ENCODE results near the gene TTBK2. TPM values are rescaled to one million over a fixed set of nuclear protein-coding genes. Genes with fewer than 3 reads are reported as not detected.
"Not testable (repeated sequence)": the region's sequence is repeated elsewhere in the genome, so short reads cannot be mapped to it uniquely, and the experiment has no call there.

TTBK2 gene
- total RNA-seq, 1 experiment from 2014 or later = 18.6 TPM

DNA sequence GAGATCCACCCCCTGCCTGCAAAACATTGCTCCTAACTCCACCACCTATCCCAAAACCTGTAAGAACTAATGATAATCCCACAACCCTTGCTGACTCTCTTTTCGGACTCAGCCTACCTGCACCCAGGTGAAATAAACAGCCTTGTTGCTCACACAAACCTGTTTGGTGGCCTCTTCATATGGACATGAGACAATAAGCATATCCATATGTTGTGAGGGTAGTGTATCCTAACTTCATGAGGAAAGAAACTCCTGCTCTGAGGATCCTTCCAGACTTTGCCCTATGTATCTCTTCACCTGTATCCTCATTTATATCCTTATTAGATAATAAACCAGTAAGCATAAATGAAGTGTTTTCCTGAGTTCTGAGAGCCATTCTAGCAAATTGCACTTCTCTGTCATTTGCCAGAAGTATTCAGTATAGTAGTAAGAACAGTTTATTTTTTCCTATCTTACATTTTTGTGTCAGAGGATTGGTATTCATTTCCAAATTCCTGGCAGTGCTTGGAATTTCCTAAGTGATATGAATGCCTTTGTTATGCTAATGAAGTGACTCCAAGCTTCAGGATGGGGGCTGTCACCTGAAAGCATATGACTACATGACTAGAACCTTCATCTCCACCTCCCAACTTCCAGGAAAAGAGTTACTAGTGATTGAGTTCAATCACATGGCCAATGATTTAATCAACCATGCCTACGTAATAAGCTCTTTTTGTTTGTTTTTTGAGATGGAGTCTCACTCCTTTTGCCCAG lies 30.2 kb downstream of the TTBK2 start:
- ChIA-PET POLR2A (no interaction called here), CTCF (interaction anchor here (2.9 kb wide), 1 partner anchor 89 kb away, joined by 9 read pairs; no protein-coding TSS in a partner anchor)
- Mint-ChIP-seq H3K4me3 (no peak overlapping the region), H3K36me3 (peaks cover 14% of the 10 kb centered on the region), H3K27me3 (ENCODE audit: low read depth) (peaks cover under 1% of the 10 kb centered on the region; the same call in 1 of the 2 replicates), H3K4me1 (peaks cover 10% of the 10 kb centered on the region), H3K9me3 (peaks cover 14% of the 10 kb centered on the region), H3K27ac (no peak overlapping the region)
- ATAC-seq (peak; percentile 69), DNase-seq (ENCODE audit: low spot score) (no peak)
- TF ChIP-seq MLX (CRISPR knock-in tag; IDR thresholded peaks at IDR 0.05) (no peak), ZNF219 (CRISPR knock-in tag; IDR thresholded peaks at IDR 0.05; ENCODE audit: borderline replicate concordance) (no peak), TEAD4 (CRISPR knock-in tag; IDR thresholded peaks at IDR 0.05) (no peak), GABPB1 (CRISPR knock-in tag; IDR thresholded peaks at IDR 0.05) (no peak), USF1 (CRISPR knock-in tag; IDR thresholded peaks at IDR 0.05) (no peak), NFYB (CRISPR knock-in tag; conservative IDR thresholded peaks at IDR 0.05; ENCODE audit: low read depth) (no peak), FOXJ3 (CRISPR knock-in tag; IDR thresholded peaks at IDR 0.05; ENCODE audit: borderline replicate concordance) (no peak), NFE2L1 (CRISPR knock-in tag; IDR thresholded peaks at IDR 0.05) (no peak), GTF2I (CRISPR knock-in tag; conservative IDR thresholded peaks at IDR 0.05) (no peak), ZBTB21 (CRISPR knock-in tag; IDR thresholded peaks at IDR 0.05; ENCODE audit: borderline replicate concordance) (no peak), OVOL2 (CRISPR knock-in tag; IDR thresholded peaks at IDR 0.05; ENCODE audit: borderline replicate concordance) (no peak), CREB1 (CRISPR knock-in tag; IDR thresholded peaks at IDR 0.05) (no peak)
- TF ChIP-seq, protein P1, sequence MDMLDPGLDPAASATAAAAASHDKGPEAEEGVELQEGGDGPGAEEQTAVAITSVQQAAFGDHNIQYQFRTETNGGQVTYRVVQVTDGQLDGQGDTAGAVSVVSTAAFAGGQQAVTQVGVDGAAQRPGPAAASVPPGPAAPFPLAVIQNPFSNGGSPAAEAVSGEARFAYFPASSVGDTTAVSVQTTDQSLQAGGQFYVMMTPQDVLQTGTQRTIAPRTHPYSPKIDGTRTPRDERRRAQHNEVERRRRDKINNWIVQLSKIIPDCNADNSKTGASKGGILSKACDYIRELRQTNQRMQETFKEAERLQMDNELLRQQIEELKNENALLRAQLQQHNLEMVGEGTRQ (CRISPR knock-in tag; IDR thresholded peaks at IDR 0.05) = no peak

DNA sequence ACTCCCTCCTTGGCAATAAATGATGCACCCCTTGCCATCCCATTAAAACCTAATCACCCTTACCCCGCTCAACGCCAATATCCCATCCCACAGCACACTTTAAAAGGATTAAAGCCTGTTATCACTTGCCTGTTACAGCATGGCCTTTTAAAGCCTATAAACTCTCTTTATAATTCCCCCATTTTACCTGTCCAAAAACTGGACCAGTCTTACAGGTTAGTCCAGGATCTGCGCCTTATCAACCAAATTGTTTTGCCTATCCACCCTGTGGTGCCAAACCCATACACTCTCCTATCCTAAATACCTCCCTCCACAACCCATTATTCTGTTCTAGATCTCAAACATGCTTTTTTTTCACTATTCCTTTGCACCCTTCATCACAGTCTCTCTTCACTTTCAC lies 33.2 kb downstream of the TTBK2 start:
- H3K4me3 Mint-ChIP-seq; H3K4me1 Mint-ChIP-seq; POLR2A ChIA-PET; H3K27ac Mint-ChIP-seq; H3K36me3 Mint-ChIP-seq; DNase-seq (ENCODE audit: low spot score); ATAC-seq; H3K27me3 Mint-ChIP-seq (ENCODE audit: low read depth); CTCF ChIA-PET: not testable (repeated sequence)
- peaks cover 11% of the 10 kb centered on the region for H3K9me3 Mint-ChIP-seq

- peak overlapping the region; percentile 0; the same call in 1 of the 2 replicates for H3K27ac Mint-ChIP-seq
- TF ChIP-seq E2F4 (CRISPR knock-in tag; IDR thresholded peaks at IDR 0.05; ENCODE audit: borderline replicate concordance, low read depth) = no peak
- no peak for TF ChIP-seq ZNF232 (CRISPR knock-in tag; IDR thresholded peaks at IDR 0.05)
- TF ChIP-seq, protein P2, sequence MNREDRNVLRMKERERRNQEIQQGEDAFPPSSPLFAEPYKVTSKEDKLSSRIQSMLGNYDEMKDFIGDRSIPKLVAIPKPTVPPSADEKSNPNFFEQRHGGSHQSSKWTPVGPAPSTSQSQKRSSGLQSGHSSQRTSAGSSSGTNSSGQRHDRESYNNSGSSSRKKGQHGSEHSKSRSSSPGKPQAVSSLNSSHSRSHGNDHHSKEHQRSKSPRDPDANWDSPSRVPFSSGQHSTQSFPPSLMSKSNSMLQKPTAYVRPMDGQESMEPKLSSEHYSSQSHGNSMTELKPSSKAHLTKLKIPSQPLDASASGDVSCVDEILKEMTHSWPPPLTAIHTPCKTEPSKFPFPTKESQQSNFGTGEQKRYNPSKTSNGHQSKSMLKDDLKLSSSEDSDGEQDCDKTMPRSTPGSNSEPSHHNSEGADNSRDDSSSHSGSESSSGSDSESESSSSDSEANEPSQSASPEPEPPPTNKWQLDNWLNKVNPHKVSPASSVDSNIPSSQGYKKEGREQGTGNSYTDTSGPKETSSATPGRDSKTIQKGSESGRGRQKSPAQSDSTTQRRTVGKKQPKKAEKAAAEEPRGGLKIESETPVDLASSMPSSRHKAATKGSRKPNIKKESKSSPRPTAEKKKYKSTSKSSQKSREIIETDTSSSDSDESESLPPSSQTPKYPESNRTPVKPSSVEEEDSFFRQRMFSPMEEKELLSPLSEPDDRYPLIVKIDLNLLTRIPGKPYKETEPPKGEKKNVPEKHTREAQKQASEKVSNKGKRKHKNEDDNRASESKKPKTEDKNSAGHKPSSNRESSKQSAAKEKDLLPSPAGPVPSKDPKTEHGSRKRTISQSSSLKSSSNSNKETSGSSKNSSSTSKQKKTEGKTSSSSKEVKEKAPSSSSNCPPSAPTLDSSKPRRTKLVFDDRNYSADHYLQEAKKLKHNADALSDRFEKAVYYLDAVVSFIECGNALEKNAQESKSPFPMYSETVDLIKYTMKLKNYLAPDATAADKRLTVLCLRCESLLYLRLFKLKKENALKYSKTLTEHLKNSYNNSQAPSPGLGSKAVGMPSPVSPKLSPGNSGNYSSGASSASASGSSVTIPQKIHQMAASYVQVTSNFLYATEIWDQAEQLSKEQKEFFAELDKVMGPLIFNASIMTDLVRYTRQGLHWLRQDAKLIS (CRISPR knock-in tag; IDR thresholded peaks at IDR 0.05; ENCODE audit: borderline replicate concordance) = no peak
- no peak for TF ChIP-seq ATF1 (CRISPR knock-in tag; IDR thresholded peaks at IDR 0.05)
- TF ChIP-seq, protein P3, sequence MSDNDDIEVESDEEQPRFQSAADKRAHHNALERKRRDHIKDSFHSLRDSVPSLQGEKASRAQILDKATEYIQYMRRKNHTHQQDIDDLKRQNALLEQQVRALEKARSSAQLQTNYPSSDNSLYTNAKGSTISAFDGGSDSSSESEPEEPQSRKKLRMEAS (CRISPR knock-in tag; IDR thresholded peaks at IDR 0.05) = no peak
- TF ChIP-seq USF1 (CRISPR knock-in tag; IDR thresholded peaks at IDR 0.05) = no peak
- no peak for TF ChIP-seq E2F1 (CRISPR knock-in tag; IDR thresholded peaks at IDR 0.05)
- no peak for TF ChIP-seq ZNF671 (CRISPR knock-in tag; IDR thresholded peaks at IDR 0.05)
- no peak for TF ChIP-seq ETV6 (CRISPR knock-in tag; IDR thresholded peaks at IDR 0.05)
Measured at GRCh38 chr15:42880121-42880520, 40.5 kb downstream of the TTBK2 start.

More at GRCh38 chr15:42880121-42880520, 40.5 kb downstream of the TTBK2 start:
- POLR2A ChIA-PET = no interaction called here
- no peak for ATAC-seq
- Mint-ChIP-seq H3K36me3 (peaks cover 9% of the 10 kb centered on the region), H3K4me3 (no peak overlapping the region), H3K9me3 (peaks cover 11% of the 10 kb centered on the region), H3K4me1 (peaks cover 8% of the 10 kb centered on the region; the same call in 1 of the 2 replicates), H3K27me3 (ENCODE audit: low read depth) (peaks cover 4% of the 10 kb centered on the region; the same call in 1 of the 2 replicates)
- DNase-seq (ENCODE audit: low spot score) = no peak
- CTCF ChIA-PET = interaction anchor here (1.0 to 1.2 kb wide), 2 partner anchors 29 to 79 kb away, joined by 3 to 4 read pairs; no protein-coding TSS in a partner anchor

Data from WTC11 (cell line).